Calu3 (cell line): ENCODE results near the gene INO80C. TPM values are rescaled to one million over a fixed set of nuclear protein-coding genes. Genes with fewer than 3 reads are reported as not detected.
A peak's percentile ranks its signal among the peaks of the same experiment; 100 is the strongest.

Experiments used
- BruUV-seq: library from RNA; stranded (reverse); fragments of 400-500 nt; replicated peaks from 2 replicates; lab custom pipeline; 2021; lab: Mats Ljungman, UMichigan
- CTCF ChIA-PET: fragments of 300-600 bp; sonication (Branson Sonifier 250); formaldehyde crosslinking; loops from one replicate; lab custom pipeline; 2022; ENCODE audit warnings: antibody characterized with exemption; lab: Charles Lee
- DNase-seq: peaks from one replicate; pipeline ENCODE4 v3.0.0; 2022
- H3K27ac Mint-ChIP-seq: one replicate; pipeline ENCODE4 v1.8.0; 2022; ENCODE audit warnings: mixed read lengths; ENCODE audit not compliant: unreplicated experiment
- H3K27me3 Mint-ChIP-seq: one replicate; pipeline ENCODE4 v1.8.0; 2022; ENCODE audit warnings: mixed read lengths; ENCODE audit not compliant: unreplicated experiment
- H3K36me3 Mint-ChIP-seq: one replicate; pipeline ENCODE4 v1.8.0; 2022; ENCODE audit warnings: mild to moderate bottlenecking, moderate library complexity, mixed read lengths; ENCODE audit not compliant: insufficient read depth, unreplicated experiment
- H3K4me1 Mint-ChIP-seq: one replicate; pipeline ENCODE4 v1.8.0; 2022; ENCODE audit warnings: mild to moderate bottlenecking, low read depth, mixed read lengths; ENCODE audit not compliant: unreplicated experiment
- H3K4me3 Mint-ChIP-seq: one replicate; pipeline ENCODE4 v1.8.0; 2022; ENCODE audit warnings: mild to moderate bottlenecking, low read depth, moderate library complexity, mixed read lengths; ENCODE audit not compliant: unreplicated experiment
- H3K9me3 Mint-ChIP-seq: one replicate; pipeline ENCODE4 v1.8.0; 2022; ENCODE audit warnings: low read depth, mixed read lengths; ENCODE audit not compliant: unreplicated experiment
- intact Hi-C: fragments of 100-400 bp; cut with micrococcal nuclease; formaldehyde crosslinking; loops from one replicate; pipeline ENCODE4 v1.10.0; 2022; ENCODE audit not compliant: unreplicated experiment
- total RNA-seq: library from RNA; stranded (reverse); gene quantifications from 2 replicates; pipeline ENCODE4 v1.2.3, GENCODE V29; 2022
- TF ChIP-seq, protein P1 (sequence below): fragments of 200-600 bp; IDR thresholded peaks from one replicate; pipeline ENCODE4 v1.8.0; 2022; ENCODE audit warnings: antibody characterized with exemption; ENCODE audit not compliant: unreplicated experiment

The INO80C gene
- total RNA-seq, 1 experiment from 2014 or later: 27.0 TPM

- CTCF ChIA-PET: no interaction called here
- Mint-ChIP-seq H3K27ac (no peak overlapping the region), H3K36me3 (peaks cover 39% of the 10 kb centered on the region), H3K9me3 (no peaks in the 10 kb centered on the region), H3K27me3 (no peaks in the 10 kb centered on the region), H3K4me1 (peaks cover 19% of the 10 kb centered on the region), H3K4me3 (no peak overlapping the region)
- no peak for DNase-seq
- TF ChIP-seq, protein P1, sequence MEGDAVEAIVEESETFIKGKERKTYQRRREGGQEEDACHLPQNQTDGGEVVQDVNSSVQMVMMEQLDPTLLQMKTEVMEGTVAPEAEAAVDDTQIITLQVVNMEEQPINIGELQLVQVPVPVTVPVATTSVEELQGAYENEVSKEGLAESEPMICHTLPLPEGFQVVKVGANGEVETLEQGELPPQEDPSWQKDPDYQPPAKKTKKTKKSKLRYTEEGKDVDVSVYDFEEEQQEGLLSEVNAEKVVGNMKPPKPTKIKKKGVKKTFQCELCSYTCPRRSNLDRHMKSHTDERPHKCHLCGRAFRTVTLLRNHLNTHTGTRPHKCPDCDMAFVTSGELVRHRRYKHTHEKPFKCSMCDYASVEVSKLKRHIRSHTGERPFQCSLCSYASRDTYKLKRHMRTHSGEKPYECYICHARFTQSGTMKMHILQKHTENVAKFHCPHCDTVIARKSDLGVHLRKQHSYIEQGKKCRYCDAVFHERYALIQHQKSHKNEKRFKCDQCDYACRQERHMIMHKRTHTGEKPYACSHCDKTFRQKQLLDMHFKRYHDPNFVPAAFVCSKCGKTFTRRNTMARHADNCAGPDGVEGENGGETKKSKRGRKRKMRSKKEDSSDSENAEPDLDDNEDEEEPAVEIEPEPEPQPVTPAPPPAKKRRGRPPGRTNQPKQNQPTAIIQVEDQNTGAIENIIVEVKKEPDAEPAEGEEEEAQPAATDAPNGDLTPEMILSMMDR: no peak
- intact Hi-C loops: no loop called here
- no TSS peak for BruUV-seq
Measured at GRCh38 chr18:35467624-35468016, 30.1 kb downstream of the INO80C start.

DNA sequence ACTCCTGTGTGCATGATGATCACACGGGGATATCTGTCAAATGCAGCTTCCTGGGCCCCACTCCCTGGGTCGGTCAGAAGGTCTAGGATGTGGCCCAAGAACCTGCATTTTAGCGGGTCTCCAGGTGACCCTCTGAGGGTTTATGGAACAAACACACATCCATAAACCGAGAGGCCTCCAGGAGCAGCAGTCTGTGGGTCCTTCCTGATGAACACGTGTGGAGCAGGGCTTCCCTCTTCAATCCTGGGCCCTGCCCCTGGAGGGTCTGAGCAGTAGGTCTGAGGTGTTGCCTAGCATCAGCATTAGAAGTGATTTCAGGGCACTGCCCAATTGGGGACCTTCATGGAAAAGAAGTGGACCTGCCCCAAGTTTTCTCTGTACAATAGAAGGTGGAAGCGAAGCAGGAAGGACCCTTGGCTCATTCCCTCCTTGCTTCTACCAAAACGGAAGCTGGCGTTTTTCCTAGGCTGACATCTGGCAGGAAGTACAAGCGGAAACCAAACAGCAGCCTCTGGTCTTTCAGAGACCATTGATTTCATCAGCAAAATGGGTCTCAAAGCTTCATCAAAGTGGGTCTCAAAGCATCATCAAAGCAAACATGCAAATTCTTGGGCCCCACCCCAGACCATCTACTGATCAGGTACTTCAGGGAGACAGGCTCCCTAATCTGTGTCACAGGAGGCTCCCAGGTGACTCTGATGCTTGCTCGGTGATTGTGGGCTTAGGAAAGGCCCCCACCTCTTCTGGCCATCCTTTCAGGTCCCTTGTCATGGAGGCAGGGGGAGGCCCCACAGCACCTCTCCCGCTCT is 30.7 kb downstream of the INO80C start:
- CTCF ChIA-PET: interaction anchor here (0.9 kb wide), 1 partner anchor 11 kb away, joined by 4 read pairs; no protein-coding TSS in a partner anchor
- Mint-ChIP-seq H3K4me1 (peaks cover 25% of the 10 kb centered on the region), H3K4me3 (no peak overlapping the region), H3K36me3 (peaks cover 33% of the 10 kb centered on the region), H3K27ac (no peak overlapping the region), H3K27me3 (no peaks in the 10 kb centered on the region), H3K9me3 (no peaks in the 10 kb centered on the region)
- TF ChIP-seq, protein P1: no peak
- DNase-seq: no peak
- BruUV-seq: no TSS peak
- intact Hi-C loops: no loop called here

DNA sequence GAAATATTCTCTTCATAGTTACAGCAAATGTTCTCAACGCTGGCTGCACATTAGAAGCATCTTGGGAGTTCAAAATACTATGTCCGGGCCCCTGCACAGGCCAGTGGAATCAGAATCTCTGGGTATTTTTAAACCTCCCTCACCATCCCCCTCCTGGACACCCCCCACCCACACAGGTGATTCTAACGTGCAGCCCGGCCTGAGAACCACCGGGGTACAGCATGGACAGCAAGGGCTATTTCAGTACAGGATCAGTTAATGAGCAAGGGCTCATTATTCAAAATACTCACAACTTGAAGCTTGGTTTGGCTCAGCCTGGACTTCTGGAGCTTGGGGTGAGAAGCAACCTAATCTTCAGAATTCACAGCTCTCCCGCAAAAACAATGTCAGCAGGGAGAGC is 31.4 kb downstream of the INO80C start:
- H3K4me1 Mint-ChIP-seq: peaks cover 32% of the 10 kb centered on the region
- CTCF ChIA-PET: interaction anchor here (0.9 kb wide), 1 partner anchor 12 kb away, joined by 4 read pairs; no protein-coding TSS in a partner anchor
- H3K27ac Mint-ChIP-seq: peak overlapping the region; percentile 53
- H3K27me3 Mint-ChIP-seq: no peaks in the 10 kb centered on the region
- TF ChIP-seq, protein P1: no peak
- BruUV-seq: no TSS peak
- DNase-seq: no peak
- H3K4me3 Mint-ChIP-seq: no peak overlapping the region
- intact Hi-C loops: no loop called here
- H3K9me3 Mint-ChIP-seq: no peaks in the 10 kb centered on the region
- H3K36me3 Mint-ChIP-seq: peaks cover 32% of the 10 kb centered on the region

DNA sequence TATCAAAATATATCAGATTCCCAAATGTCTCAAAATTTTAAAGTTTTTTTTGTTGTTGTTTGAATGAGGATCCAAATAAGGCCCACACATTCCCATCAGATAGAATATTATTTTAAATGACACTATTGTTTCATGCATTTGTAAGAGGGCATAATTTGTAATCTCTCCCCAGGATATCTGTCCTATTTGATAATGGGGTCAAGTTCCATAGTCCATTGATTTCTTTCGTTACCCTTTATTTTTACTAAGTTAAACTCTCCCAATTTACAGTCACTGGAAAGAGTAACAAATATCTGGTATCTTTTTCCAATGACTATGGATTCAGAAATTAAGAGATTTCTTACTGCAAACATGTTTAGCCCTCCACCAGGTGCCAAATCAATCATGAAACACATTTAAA is 32.4 kb downstream of the INO80C start:
- Mint-ChIP-seq H3K27ac (no peak overlapping the region), H3K9me3 (no peaks in the 10 kb centered on the region), H3K27me3 (no peaks in the 10 kb centered on the region), H3K4me3 (no peak overlapping the region), H3K4me1 (peaks cover 42% of the 10 kb centered on the region), H3K36me3 (peaks cover 28% of the 10 kb centered on the region)
- no peak for DNase-seq
- TF ChIP-seq, protein P1: no peak
- CTCF ChIA-PET: no interaction called here
- BruUV-seq: no TSS peak
- intact Hi-C loops: no loop called here
